HCT116 (cell line): Measurements from ENCODE around the gene POLD1.

ENCODE experiments used
- CEBPB ChIP-seq: IDR thresholded peaks from 2 replicates; pipeline ENCODE4 v1.6.1; 2012; ENCODE audit warnings: low read depth
- EGR1 ChIP-seq: IDR thresholded peaks from 2 replicates; pipeline ENCODE4 v1.6.1; 2012; ENCODE audit warnings: low read depth
- EZH2 ChIP-seq: fragments of 200-600 bp; sonication (generic); IDR thresholded peaks from 2 replicates; pipeline ENCODE4 v1.6.1; 2017; ENCODE audit warnings: antibody characterized with exemption, mixed run types
- EZH2phosphoT487 ChIP-seq: fragments of 200-600 bp; IDR thresholded peaks from 2 replicates; pipeline ENCODE4 v1.6.1; 2018; ENCODE audit warnings: antibody characterized with exemption, borderline replicate concordance
- JUND ChIP-seq: IDR thresholded peaks from 2 replicates; pipeline ENCODE4 v1.6.1; 2012
- MAX ChIP-seq: IDR thresholded peaks from 2 replicates; pipeline ENCODE4 v1.6.1; 2012
- POLR2A ChIP-seq: IDR thresholded peaks from 2 replicates; pipeline ENCODE4 v1.7.0; 2011; ENCODE audit warnings: borderline replicate concordance; ENCODE audit not compliant: insufficient read depth, insufficient read length; ENCODE audit errors: extremely low read depth
- POLR2AphosphoS5 ChIP-seq: IDR thresholded peaks from 2 replicates; pipeline ENCODE4 v1.6.1; 2011; ENCODE audit warnings: mild to moderate bottlenecking, low read depth, low read length, moderate library complexity
- RAD21 ChIP-seq: IDR thresholded peaks from 2 replicates; pipeline ENCODE4 v1.6.1; 2012; ENCODE audit warnings: low read depth, mild to moderate bottlenecking
- TCF7L2 ChIP-seq: IDR thresholded peaks from 2 replicates; pipeline ENCODE4 v1.7.0; 2011; ENCODE audit warnings: borderline replicate concordance, inconsistent platforms; ENCODE audit not compliant: insufficient read depth, insufficient read length; ENCODE audit errors: extremely low read depth
- TF ChIP-seq, protein P1 (sequence below), 3 experiments: fragments of 200-600 bp in 1 of 3; sonication (generic) in 1 of 3; IDR thresholded peaks in 2 of 3; conservative IDR thresholded peaks in 1 of 3; 2 replicates each; pipeline ENCODE4 v1.5.1; 2012 to 2017; ENCODE audit warnings: low read depth in 2 of 3, low read length in 2 of 3, antibody characterized with exemption in 1 of 3, borderline replicate concordance in 1 of 3, control low read depth in 1 of 3, mild to moderate bottlenecking in 1 of 3, mixed read lengths in 1 of 3, mixed run types in 1 of 3, moderate library complexity in 1 of 3; ENCODE audit not compliant: insufficient read depth in 1 of 3
- TF ChIP-seq, protein P2 (sequence below): IDR thresholded peaks from 2 replicates; pipeline ENCODE4 v1.6.1; 2012; ENCODE audit warnings: low read depth
- TF ChIP-seq, protein P3 (sequence below): IDR thresholded peaks from 2 replicates; pipeline ENCODE4 v1.6.1; 2011; ENCODE audit warnings: mild to moderate bottlenecking, low read length, moderate library complexity; ENCODE audit not compliant: insufficient replicate concordance; ENCODE audit errors: extremely low read depth

DNA sequence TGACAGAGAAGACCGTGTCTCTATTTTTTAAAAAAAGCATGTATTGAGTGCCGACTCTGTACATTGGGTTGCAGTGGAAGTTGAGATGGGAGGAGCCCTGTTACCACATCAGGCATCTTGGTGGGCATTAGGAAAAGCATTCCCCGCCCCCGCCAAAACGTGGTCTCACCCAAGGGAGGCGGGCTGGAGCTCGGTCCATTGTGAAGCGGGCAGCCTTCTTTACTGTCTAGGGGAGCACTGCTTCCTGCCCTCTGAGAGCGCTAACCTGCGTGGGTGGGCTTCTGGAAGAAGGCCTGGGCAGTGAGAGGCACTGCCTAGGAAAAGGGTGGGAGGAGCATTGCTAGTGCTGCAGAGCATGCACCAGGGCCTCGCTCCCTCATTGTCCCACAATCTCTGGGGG lies 4.0 kb upstream of the POLD1 start:
- no peak for TF ChIP-seq POLR2A
- TF ChIP-seq, protein P1, sequence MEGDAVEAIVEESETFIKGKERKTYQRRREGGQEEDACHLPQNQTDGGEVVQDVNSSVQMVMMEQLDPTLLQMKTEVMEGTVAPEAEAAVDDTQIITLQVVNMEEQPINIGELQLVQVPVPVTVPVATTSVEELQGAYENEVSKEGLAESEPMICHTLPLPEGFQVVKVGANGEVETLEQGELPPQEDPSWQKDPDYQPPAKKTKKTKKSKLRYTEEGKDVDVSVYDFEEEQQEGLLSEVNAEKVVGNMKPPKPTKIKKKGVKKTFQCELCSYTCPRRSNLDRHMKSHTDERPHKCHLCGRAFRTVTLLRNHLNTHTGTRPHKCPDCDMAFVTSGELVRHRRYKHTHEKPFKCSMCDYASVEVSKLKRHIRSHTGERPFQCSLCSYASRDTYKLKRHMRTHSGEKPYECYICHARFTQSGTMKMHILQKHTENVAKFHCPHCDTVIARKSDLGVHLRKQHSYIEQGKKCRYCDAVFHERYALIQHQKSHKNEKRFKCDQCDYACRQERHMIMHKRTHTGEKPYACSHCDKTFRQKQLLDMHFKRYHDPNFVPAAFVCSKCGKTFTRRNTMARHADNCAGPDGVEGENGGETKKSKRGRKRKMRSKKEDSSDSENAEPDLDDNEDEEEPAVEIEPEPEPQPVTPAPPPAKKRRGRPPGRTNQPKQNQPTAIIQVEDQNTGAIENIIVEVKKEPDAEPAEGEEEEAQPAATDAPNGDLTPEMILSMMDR (IDR thresholded peaks at IDR 0.05 in 2 of 3, conservative IDR thresholded peaks at IDR 0.05 in 1 of 3; ENCODE audit: borderline replicate concordance in 1 of 3, insufficient read depth in 1 of 3, low read depth in 2 of 3, low read length in 2 of 3): no peak
- TF ChIP-seq MAX: no peak
- TF ChIP-seq CEBPB: no peak
- TF ChIP-seq, protein P2, sequence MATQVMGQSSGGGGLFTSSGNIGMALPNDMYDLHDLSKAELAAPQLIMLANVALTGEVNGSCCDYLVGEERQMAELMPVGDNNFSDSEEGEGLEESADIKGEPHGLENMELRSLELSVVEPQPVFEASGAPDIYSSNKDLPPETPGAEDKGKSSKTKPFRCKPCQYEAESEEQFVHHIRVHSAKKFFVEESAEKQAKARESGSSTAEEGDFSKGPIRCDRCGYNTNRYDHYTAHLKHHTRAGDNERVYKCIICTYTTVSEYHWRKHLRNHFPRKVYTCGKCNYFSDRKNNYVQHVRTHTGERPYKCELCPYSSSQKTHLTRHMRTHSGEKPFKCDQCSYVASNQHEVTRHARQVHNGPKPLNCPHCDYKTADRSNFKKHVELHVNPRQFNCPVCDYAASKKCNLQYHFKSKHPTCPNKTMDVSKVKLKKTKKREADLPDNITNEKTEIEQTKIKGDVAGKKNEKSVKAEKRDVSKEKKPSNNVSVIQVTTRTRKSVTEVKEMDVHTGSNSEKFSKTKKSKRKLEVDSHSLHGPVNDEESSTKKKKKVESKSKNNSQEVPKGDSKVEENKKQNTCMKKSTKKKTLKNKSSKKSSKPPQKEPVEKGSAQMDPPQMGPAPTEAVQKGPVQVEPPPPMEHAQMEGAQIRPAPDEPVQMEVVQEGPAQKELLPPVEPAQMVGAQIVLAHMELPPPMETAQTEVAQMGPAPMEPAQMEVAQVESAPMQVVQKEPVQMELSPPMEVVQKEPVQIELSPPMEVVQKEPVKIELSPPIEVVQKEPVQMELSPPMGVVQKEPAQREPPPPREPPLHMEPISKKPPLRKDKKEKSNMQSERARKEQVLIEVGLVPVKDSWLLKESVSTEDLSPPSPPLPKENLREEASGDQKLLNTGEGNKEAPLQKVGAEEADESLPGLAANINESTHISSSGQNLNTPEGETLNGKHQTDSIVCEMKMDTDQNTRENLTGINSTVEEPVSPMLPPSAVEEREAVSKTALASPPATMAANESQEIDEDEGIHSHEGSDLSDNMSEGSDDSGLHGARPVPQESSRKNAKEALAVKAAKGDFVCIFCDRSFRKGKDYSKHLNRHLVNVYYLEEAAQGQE: no peak
- no peak for TF ChIP-seq EZH2
- no peak for TF ChIP-seq POLR2AphosphoS5
- TF ChIP-seq JUND: no peak
- TF ChIP-seq TCF7L2: no peak
- TF ChIP-seq EGR1: no peak
- TF ChIP-seq EZH2phosphoT487: no peak
- TF ChIP-seq, protein P3, sequence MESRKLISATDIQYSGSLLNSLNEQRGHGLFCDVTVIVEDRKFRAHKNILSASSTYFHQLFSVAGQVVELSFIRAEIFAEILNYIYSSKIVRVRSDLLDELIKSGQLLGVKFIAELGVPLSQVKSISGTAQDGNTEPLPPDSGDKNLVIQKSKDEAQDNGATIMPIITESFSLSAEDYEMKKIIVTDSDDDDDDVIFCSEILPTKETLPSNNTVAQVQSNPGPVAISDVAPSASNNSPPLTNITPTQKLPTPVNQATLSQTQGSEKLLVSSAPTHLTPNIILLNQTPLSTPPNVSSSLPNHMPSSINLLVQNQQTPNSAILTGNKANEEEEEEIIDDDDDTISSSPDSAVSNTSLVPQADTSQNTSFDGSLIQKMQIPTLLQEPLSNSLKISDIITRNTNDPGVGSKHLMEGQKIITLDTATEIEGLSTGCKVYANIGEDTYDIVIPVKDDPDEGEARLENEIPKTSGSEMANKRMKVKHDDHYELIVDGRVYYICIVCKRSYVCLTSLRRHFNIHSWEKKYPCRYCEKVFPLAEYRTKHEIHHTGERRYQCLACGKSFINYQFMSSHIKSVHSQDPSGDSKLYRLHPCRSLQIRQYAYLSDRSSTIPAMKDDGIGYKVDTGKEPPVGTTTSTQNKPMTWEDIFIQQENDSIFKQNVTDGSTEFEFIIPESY: no peak
- no peak for TF ChIP-seq RAD21
